ENCODE results near the gene AP1B1. TPM values are rescaled to one million over a fixed set of nuclear protein-coding genes. Genes with fewer than 3 reads are reported as not detected.

Gene AP1B1
- total and polyA plus RNA-seq, 2 experiments from 2014 or later: 46.6 to 50.1 TPM

DNA sequence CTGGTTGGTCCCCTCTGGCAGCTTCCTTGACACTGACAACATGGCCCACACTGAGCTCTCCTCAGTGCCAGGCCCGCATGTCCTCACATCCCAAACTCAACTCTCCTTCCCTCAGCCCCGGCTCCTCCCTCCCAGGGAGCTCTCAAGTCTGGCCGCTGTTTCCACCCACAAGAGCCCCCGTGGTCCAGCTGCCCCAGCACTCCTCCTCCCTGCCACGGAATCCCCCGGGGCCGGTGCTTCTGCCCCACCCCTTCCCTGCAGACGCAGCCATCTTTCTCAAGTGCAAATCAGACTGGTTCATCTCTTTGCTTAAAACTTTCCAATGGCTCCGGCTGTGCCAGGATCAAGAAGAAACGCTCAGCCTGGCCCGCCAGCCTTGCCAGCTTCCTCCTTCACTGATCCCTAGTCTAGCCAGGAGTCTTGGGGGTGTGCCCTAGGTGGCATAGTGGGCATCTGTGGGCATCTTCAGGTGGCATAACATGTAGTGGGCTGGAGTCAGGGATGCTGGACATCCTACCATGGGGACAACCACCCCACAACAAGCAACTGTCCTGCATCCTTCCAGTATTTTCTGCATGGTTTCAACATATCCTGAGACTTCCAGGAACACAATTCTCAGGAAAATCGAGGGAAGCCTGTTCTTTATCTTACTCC is 50.6 kb downstream of the AP1B1 start:
- Histone ChIP-seq H4K20me1 (ENCODE audit: insufficient read depth, poor library complexity, severe bottlenecking) (no peaks in the 10 kb centered on the region), H2AFZ (no peak overlapping the region), H3K4me3 (no peak overlapping the region), H3K36me3 (replicated peaks; ENCODE audit: insufficient read depth, low read depth) (no peaks in the 10 kb centered on the region), H3K9me2 (replicated peaks; ENCODE audit: insufficient read depth) (no peaks in the 10 kb centered on the region), H3K27ac (no peak overlapping the region), H3K27me3 (no peaks in the 10 kb centered on the region), H3K4me2 (no peak overlapping the region), H3K79me2 (no peaks in the 10 kb centered on the region), H3K4me1 (ENCODE audit: insufficient read depth) (no peaks in the 10 kb centered on the region), H3K9me3 (ENCODE audit: low read depth) (no peaks in the 10 kb centered on the region)
- WGBS (ENCODE audit: low lambda C conversion rate, missing lambda C conversion rate): 86% methylated on average over 12 of the region's 12 CpGs
- no peak for DNase-seq (ENCODE audit: low spot score)
- no peak for TF ChIP-seq EZH2 (IDR thresholded peaks at IDR 0.05; ENCODE audit: borderline replicate concordance)
- TF ChIP-seq, protein P1, sequence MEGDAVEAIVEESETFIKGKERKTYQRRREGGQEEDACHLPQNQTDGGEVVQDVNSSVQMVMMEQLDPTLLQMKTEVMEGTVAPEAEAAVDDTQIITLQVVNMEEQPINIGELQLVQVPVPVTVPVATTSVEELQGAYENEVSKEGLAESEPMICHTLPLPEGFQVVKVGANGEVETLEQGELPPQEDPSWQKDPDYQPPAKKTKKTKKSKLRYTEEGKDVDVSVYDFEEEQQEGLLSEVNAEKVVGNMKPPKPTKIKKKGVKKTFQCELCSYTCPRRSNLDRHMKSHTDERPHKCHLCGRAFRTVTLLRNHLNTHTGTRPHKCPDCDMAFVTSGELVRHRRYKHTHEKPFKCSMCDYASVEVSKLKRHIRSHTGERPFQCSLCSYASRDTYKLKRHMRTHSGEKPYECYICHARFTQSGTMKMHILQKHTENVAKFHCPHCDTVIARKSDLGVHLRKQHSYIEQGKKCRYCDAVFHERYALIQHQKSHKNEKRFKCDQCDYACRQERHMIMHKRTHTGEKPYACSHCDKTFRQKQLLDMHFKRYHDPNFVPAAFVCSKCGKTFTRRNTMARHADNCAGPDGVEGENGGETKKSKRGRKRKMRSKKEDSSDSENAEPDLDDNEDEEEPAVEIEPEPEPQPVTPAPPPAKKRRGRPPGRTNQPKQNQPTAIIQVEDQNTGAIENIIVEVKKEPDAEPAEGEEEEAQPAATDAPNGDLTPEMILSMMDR (IDR thresholded peaks at IDR 0.05; ENCODE audit: poor library complexity): no peak
- TF ChIP-seq EZH2phosphoT487 (IDR thresholded peaks at IDR 0.05; ENCODE audit: low read depth, severe bottlenecking, unreplicated experiment): no peak

DNA sequence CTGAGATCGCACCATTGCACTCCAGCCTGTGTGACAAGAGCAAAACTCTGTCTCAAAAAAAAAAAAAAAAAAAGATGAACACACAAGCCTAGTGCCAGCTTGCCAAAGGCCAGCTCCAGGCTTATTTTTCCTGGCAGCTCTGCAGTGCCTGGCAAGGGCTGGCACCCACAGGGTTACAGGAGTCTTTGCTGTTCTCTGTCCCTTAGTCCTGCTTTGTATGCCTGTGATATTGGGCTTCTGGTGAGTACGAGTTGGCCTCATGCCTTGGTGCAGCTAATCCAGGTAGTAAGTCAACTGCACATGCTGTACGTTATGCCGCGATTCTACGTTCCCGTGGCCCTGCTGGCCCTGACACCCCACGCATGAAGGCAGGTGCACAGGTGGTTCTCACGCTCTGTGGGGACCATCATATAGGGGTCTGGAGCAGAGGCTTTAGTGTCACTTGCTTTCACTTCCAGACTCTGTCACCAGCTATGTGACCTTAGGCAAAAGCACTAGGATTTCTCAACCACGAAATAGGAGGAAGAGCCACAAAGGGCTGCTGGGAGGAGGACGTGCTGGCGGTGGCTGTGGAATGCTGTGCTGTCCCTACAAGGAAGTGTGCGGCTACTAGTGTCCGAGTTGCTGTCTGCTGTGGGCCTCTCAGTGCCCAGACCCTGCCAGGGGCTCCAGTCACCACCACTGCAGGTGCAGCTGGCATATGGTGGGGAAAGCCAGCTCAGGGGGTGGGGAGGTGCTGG is 51.4 kb downstream of the AP1B1 start:
- TF ChIP-seq EZH2 (IDR thresholded peaks at IDR 0.05; ENCODE audit: borderline replicate concordance): no peak
- no peak for TF ChIP-seq EZH2phosphoT487 (IDR thresholded peaks at IDR 0.05; ENCODE audit: low read depth, severe bottlenecking, unreplicated experiment)
- TF ChIP-seq, protein P1 (IDR thresholded peaks at IDR 0.05; ENCODE audit: poor library complexity): no peak
- no peak overlapping the region for H3K4me3 ChIP-seq
- 91% methylated on average over 14 of the region's 14 CpGs for WGBS (ENCODE audit: low lambda C conversion rate, missing lambda C conversion rate)

DNA sequence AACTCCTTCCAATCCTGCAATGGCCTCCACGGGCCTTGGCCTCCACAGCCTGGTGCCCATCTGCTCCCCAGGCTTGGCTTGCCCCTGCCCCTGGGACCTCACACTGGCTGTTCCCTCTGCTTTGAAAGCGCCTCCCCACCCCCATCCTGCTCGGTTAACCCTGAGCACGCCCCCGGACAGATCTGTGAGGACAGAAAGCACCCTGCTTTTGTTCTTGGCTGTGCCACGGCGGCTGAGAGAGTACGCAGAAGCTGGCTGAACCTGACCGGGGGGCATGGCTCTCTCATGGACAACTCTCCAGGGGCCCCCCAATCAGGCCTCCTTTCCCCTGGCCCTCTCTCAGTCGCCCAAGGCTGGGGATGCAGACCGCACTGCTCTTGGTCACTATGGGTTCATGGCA is 52.7 kb downstream of the AP1B1 start:
- no peak for DNase-seq (ENCODE audit: low spot score)
- Histone ChIP-seq H3K27ac (no peak overlapping the region), H3K27me3 (no peaks in the 10 kb centered on the region), H3K9me3 (ENCODE audit: low read depth) (no peaks in the 10 kb centered on the region), H3K36me3 (replicated peaks; ENCODE audit: insufficient read depth, low read depth) (no peaks in the 10 kb centered on the region), H3K4me3 (no peak overlapping the region), H3K9me2 (replicated peaks; ENCODE audit: insufficient read depth) (no peaks in the 10 kb centered on the region), H3K79me2 (no peaks in the 10 kb centered on the region), H2AFZ (no peak overlapping the region), H3K4me1 (ENCODE audit: insufficient read depth) (no peaks in the 10 kb centered on the region), H4K20me1 (ENCODE audit: insufficient read depth, poor library complexity, severe bottlenecking) (no peaks in the 10 kb centered on the region), H3K4me2 (no peak overlapping the region)
- WGBS (ENCODE audit: low lambda C conversion rate, missing lambda C conversion rate): 94% methylated on average over 11 of the region's 11 CpGs
- TF ChIP-seq EZH2 (IDR thresholded peaks at IDR 0.05; ENCODE audit: borderline replicate concordance): no peak
- TF ChIP-seq, protein P1 (IDR thresholded peaks at IDR 0.05; ENCODE audit: poor library complexity): no peak
- TF ChIP-seq EZH2phosphoT487 (IDR thresholded peaks at IDR 0.05; ENCODE audit: low read depth, severe bottlenecking, unreplicated experiment): no peak

More for the DNA sequence above, 51.4 kb downstream of the AP1B1 start:
- Histone ChIP-seq H3K4me1 (ENCODE audit: insufficient read depth) (no peaks in the 10 kb centered on the region), H3K9me2 (replicated peaks; ENCODE audit: insufficient read depth) (no peaks in the 10 kb centered on the region), H2AFZ (no peak overlapping the region), H3K9me3 (ENCODE audit: low read depth) (no peaks in the 10 kb centered on the region), H3K27me3 (no peaks in the 10 kb centered on the region), H3K4me2 (no peak overlapping the region), H3K79me2 (no peaks in the 10 kb centered on the region), H4K20me1 (ENCODE audit: insufficient read depth, poor library complexity, severe bottlenecking) (no peaks in the 10 kb centered on the region), H3K27ac (no peak overlapping the region), H3K36me3 (replicated peaks; ENCODE audit: insufficient read depth, low read depth) (no peaks in the 10 kb centered on the region)
- no peak for DNase-seq (ENCODE audit: low spot score)
